HL-60 (cell line): Measurements from ENCODE around the gene ANO7.

Experiments used
- DNase-seq, 2 experiments: peaks; one replicate each; pipeline ENCODE4 v3.0.0-alpha.2; 2010 to 2020; ENCODE audit warnings: low read depth in 1 of 2, low spot score in 1 of 2
- H3K27ac ChIP-seq: fragments of 250-450 bp; sonication (Bioruptor Pico); replicated peaks from 2 replicates; pipeline ENCODE4 v1.5.1; 2020; ENCODE audit warnings: mild to moderate bottlenecking, moderate library complexity
- H3K27me3 ChIP-seq: fragments of 250-450 bp; sonication (Bioruptor Pico); 2 replicates; pipeline ENCODE4 v1.5.1; 2021; ENCODE audit warnings: mild to moderate bottlenecking, moderate library complexity; ENCODE audit not compliant: insufficient read depth, poor library complexity, severe bottlenecking
- H3K4me3 ChIP-seq: replicated peaks from 2 replicates; pipeline ENCODE4 v1.5.1; 2011; ENCODE audit warnings: mild to moderate bottlenecking, control low read depth, low read length; ENCODE audit not compliant: insufficient read depth
- GABPA ChIP-seq: IDR thresholded peaks from 2 replicates; pipeline ENCODE4 v1.6.1; 2012; ENCODE audit warnings: low read depth
- POLR2AphosphoS5 ChIP-seq: IDR thresholded peaks from 2 replicates; pipeline ENCODE4 v1.6.1; 2012; ENCODE audit warnings: low read depth
- SPI1 ChIP-seq: IDR thresholded peaks from 2 replicates; pipeline ENCODE4 v1.6.1; 2012; ENCODE audit warnings: low read depth, mild to moderate bottlenecking, borderline replicate concordance
- TF ChIP-seq, protein P1 (sequence below): IDR thresholded peaks from 2 replicates; pipeline ENCODE4 v1.6.1; 2012; ENCODE audit warnings: low read depth; ENCODE audit not compliant: insufficient replicate concordance
- TF ChIP-seq, protein P2 (sequence below): IDR thresholded peaks from one replicate; pipeline ENCODE4 v1.5.1; 2011; ENCODE audit warnings: low read length, control low read depth, inconsistent platforms; ENCODE audit not compliant: insufficient read depth

ANO7 gene

DNA sequence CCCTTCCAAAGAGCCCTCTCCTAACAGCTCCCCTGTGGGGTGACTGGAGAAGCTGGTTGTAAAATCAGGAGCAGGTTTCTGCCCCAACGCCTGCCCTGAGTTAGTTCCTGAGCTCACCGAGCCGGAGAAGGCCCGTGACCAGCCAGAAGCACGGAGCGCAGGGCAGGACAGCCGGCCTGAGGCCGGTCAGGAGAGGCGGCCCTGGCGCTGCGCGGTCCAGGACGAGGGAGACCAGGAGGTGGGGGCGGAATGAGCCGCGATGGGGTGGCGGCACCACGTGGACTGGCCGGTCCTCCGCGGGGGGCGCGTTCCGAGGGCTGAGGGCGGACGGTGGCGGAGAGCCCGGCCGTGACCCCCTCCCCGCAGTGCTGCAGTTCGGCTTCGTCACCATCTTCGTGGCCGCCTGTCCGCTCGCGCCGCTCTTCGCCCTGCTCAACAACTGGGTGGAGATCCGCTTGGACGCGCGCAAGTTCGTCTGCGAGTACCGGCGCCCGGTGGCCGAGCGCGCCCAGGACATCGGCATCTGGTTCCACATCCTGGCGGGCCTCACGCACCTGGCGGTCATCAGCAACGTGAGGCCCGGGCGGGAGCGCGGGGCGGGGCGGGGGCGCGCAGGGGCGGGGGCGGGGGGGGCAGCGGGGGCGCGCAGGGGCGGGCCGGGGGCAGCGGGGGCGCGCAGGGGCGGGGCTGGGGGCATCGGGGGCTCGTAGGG, 29.0 kb downstream of the ANO7 start:
- DNase-seq, result peak; percentile 34 to 41
- Histone ChIP-seq H3K4me3 (peak overlapping the region; percentile 13; the same call in 1 of the 2 replicates), H3K27ac (no peak overlapping the region), H3K27me3 (no peaks in the 10 kb centered on the region)
- TF ChIP-seq GABPA, result no peak
- TF ChIP-seq, protein P1, sequence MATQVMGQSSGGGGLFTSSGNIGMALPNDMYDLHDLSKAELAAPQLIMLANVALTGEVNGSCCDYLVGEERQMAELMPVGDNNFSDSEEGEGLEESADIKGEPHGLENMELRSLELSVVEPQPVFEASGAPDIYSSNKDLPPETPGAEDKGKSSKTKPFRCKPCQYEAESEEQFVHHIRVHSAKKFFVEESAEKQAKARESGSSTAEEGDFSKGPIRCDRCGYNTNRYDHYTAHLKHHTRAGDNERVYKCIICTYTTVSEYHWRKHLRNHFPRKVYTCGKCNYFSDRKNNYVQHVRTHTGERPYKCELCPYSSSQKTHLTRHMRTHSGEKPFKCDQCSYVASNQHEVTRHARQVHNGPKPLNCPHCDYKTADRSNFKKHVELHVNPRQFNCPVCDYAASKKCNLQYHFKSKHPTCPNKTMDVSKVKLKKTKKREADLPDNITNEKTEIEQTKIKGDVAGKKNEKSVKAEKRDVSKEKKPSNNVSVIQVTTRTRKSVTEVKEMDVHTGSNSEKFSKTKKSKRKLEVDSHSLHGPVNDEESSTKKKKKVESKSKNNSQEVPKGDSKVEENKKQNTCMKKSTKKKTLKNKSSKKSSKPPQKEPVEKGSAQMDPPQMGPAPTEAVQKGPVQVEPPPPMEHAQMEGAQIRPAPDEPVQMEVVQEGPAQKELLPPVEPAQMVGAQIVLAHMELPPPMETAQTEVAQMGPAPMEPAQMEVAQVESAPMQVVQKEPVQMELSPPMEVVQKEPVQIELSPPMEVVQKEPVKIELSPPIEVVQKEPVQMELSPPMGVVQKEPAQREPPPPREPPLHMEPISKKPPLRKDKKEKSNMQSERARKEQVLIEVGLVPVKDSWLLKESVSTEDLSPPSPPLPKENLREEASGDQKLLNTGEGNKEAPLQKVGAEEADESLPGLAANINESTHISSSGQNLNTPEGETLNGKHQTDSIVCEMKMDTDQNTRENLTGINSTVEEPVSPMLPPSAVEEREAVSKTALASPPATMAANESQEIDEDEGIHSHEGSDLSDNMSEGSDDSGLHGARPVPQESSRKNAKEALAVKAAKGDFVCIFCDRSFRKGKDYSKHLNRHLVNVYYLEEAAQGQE, result no peak
- TF ChIP-seq POLR2AphosphoS5, result no peak
- TF ChIP-seq SPI1, result no peak
- TF ChIP-seq, protein P2, sequence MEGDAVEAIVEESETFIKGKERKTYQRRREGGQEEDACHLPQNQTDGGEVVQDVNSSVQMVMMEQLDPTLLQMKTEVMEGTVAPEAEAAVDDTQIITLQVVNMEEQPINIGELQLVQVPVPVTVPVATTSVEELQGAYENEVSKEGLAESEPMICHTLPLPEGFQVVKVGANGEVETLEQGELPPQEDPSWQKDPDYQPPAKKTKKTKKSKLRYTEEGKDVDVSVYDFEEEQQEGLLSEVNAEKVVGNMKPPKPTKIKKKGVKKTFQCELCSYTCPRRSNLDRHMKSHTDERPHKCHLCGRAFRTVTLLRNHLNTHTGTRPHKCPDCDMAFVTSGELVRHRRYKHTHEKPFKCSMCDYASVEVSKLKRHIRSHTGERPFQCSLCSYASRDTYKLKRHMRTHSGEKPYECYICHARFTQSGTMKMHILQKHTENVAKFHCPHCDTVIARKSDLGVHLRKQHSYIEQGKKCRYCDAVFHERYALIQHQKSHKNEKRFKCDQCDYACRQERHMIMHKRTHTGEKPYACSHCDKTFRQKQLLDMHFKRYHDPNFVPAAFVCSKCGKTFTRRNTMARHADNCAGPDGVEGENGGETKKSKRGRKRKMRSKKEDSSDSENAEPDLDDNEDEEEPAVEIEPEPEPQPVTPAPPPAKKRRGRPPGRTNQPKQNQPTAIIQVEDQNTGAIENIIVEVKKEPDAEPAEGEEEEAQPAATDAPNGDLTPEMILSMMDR, result no peak

GRCh38 chr2:241218131-241219029, 29.9 kb downstream of the ANO7 start:
- Histone ChIP-seq H3K27ac (no peak overlapping the region), H3K4me3 (peak overlapping the region; percentile 12; the same call in 1 of the 2 replicates), H3K27me3 (no peaks in the 10 kb centered on the region)
- no peak for DNase-seq
- TF ChIP-seq, protein P2, result no peak
- TF ChIP-seq, protein P1, result no peak
- no peak for TF ChIP-seq SPI1
- TF ChIP-seq GABPA, result no peak
- TF ChIP-seq POLR2AphosphoS5, result no peak

DNA sequence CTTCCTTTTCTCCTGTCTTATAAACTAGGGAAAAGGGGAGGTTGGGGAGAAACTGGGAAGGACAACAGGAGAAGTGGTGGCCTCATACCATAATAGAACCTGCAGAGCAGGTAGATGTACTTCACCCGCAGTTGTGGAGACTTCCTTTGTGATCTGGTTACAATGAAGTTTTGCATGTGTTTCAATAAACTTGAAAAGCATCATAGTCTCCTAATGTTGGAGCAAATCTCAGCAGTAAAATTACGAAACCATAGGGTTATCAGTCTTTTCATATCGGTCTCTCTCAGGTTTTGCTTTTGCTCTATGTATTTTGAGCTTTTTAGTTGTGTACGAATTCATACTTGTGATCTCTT, 30.5 kb downstream of the ANO7 start:
- Histone ChIP-seq H3K27ac (no peak overlapping the region), H3K4me3 (no peak overlapping the region), H3K27me3 (no peaks in the 10 kb centered on the region)
- no peak for DNase-seq
- no peak for TF ChIP-seq POLR2AphosphoS5
- TF ChIP-seq, protein P2, result no peak
